NCI-H2171 treated with DMSO at 0.1 percent for 48 hours (cell line): Measurements from ENCODE around the gene THEMIS2.
"Not testable (repeated sequence)": the region's sequence is repeated elsewhere in the genome, so short reads cannot be mapped to it uniquely, and the experiment has no call there.

Experiments used
- DNase-seq: peaks from one replicate; lab custom pipeline; 2025; lab: John Stamatoyannopoulos, UW

The THEMIS2 gene

GRCh38 chr1:27872059-27872801 is at the start of gene THEMIS2:
THEMIS2 (plus strand) TSS chr1:27872544; CDS start chr1:27872572, 28 bp downstream.
- no peak for DNase-seq

GRCh38 chr1:27823784-27824183 is 48.6 kb upstream of the THEMIS2 start:
- DNase-seq = no peak

GRCh38 chr1:27824411-27824810 is 47.9 kb upstream of the THEMIS2 start:
- no peak for DNase-seq

GRCh38 chr1:27829339-27829960 is 42.9 kb upstream of the THEMIS2 start:
- not testable (repeated sequence) for DNase-seq

- peak; percentile 97 for DNase-seq
Measured at GRCh38 chr1:27830621-27831440, 41.5 kb upstream of the THEMIS2 start, which contains the start of gene PPP1R8. PPP1R8 (plus strand) TSS chr1:27830782; CDS start chr1:27830836, 54 bp downstream.

GRCh38 chr1:27831568-27832410 is 40.6 kb upstream of the THEMIS2 start:
- DNase-seq = no peak

GRCh38 chr1:27832762-27833161 is 39.6 kb upstream of the THEMIS2 start:
- DNase-seq = no peak

GRCh38 chr1:27833470-27833869 is 38.9 kb upstream of the THEMIS2 start:
- no peak for DNase-seq

GRCh38 chr1:27835046-27835445 is 37.3 kb upstream of the THEMIS2 start:
- DNase-seq = no peak

GRCh38 chr1:27835501-27835900 is 36.8 kb upstream of the THEMIS2 start:
- no peak for DNase-seq

GRCh38 chr1:27849951-27850350 is 22.4 kb upstream of the THEMIS2 start:
- no peak for DNase-seq

GRCh38 chr1:27855085-27855484 is 17.3 kb upstream of the THEMIS2 start:
- DNase-seq = no peak

- no peak for DNase-seq
Measured at GRCh38 chr1:27856561-27857343, 15.6 kb upstream of the THEMIS2 start.

GRCh38 chr1:27857552-27857951 is 14.8 kb upstream of the THEMIS2 start:
- DNase-seq = not testable (repeated sequence)

GRCh38 chr1:27858072-27858948 is 14.0 kb upstream of the THEMIS2 start:
- peak; percentile 85 for DNase-seq

- DNase-seq = no peak
Measured at GRCh38 chr1:27858949-27859576, 13.3 kb upstream of the THEMIS2 start.

- no peak for DNase-seq
Measured at GRCh38 chr1:27861436-27861835, 10.9 kb upstream of the THEMIS2 start.

GRCh38 chr1:27862004-27862403 is 10.3 kb upstream of the THEMIS2 start:
- no peak for DNase-seq
